Germinal center (tissue), 1 donor: ENCODE results near the gene NCKAP1.
A peak's percentile ranks its signal among the peaks of the same experiment; 100 is the strongest.
"Not testable (repeated sequence)": the region's sequence is repeated elsewhere in the genome, so short reads cannot be mapped to it uniquely, and the experiment has no call there.

Experiments used
- DNase-seq: peaks from one replicate; pipeline ENCODE4 v3.0.0; 2012; ENCODE audit warnings: mixed read lengths, low spot score

The NCKAP1 gene

GRCh38 chr2:182876653-182877052 is 161.6 kb downstream of the NCKAP1 start:
- DNase-seq = not testable (repeated sequence)

GRCh38 chr2:182870227-182870626 is 168.0 kb downstream of the NCKAP1 start:
- DNase-seq = peak; percentile 31

GRCh38 chr2:182868054-182868796 is 170.0 kb downstream of the NCKAP1 start:
- DNase-seq = peak; percentile 22

GRCh38 chr2:182867426-182868053 is 170.7 kb downstream of the NCKAP1 start:
- DNase-seq = no peak

- peak; percentile 58 for DNase-seq
Measured at GRCh38 chr2:182866461-182867406, 171.5 kb downstream of the NCKAP1 start, which contains the start of gene FRZB. FRZB (minus strand) TSS chr2:182866637; CDS start chr2:182866552, 85 bp downstream.

- DNase-seq = peak; percentile 10
Measured at GRCh38 chr2:182866095-182866460, 172.2 kb downstream of the NCKAP1 start.

GRCh38 chr2:182864949-182865570 is 173.2 kb downstream of the NCKAP1 start:
- no peak for DNase-seq

- no peak for DNase-seq
Measured at GRCh38 chr2:182863642-182864041, 174.6 kb downstream of the NCKAP1 start.

- DNase-seq = no peak
Measured at GRCh38 chr2:182862091-182862490, 176.2 kb downstream of the NCKAP1 start.

GRCh38 chr2:182860858-182861257 is 177.4 kb downstream of the NCKAP1 start:
- DNase-seq = no peak
